Mesenchymal stem cell (in vitro differentiated cells and primary cell): ENCODE results near the gene MSMO1.
A peak's percentile ranks its signal among the peaks of the same experiment; 100 is the strongest.

Experiments used
- DNase-seq: peaks from one replicate; pipeline ENCODE4 v3.0.0-alpha.2; 2013
- H2AFZ ChIP-seq: one replicate; pipeline ENCODE4 v1.6.1; 2013; ENCODE audit warnings: low read depth, mild to moderate bottlenecking, control low read depth, inconsistent platforms, low read length, moderate library complexity
- H2AK5ac ChIP-seq: 2 replicates; pipeline ENCODE4 v1.6.1; 2013; ENCODE audit warnings: low read length, moderate library complexity, mild to moderate bottlenecking, inconsistent platforms; ENCODE audit not compliant: severe bottlenecking
- H2BK120ac ChIP-seq: one replicate; pipeline ENCODE4 v1.6.1; 2013; ENCODE audit warnings: low read depth, mild to moderate bottlenecking, inconsistent platforms, low read length, moderate library complexity
- H2BK12ac ChIP-seq, 2 experiments: one replicate each; pipeline ENCODE4 v1.6.1; 2013; ENCODE audit warnings: inconsistent platforms in 2 of 2, low read length in 2 of 2, mild to moderate bottlenecking in 2 of 2, moderate library complexity in 2 of 2, control low read depth in 1 of 2
- H2BK15ac ChIP-seq: one replicate; pipeline ENCODE4 v1.6.1; 2013; ENCODE audit warnings: mild to moderate bottlenecking, low read depth, inconsistent platforms; ENCODE audit not compliant: poor library complexity, severe bottlenecking
- H2BK5ac ChIP-seq: 2 replicates; pipeline ENCODE4 v1.6.1; 2013; ENCODE audit warnings: low read depth, mild to moderate bottlenecking, low read length, control low read depth, inconsistent platforms; ENCODE audit not compliant: poor library complexity, severe bottlenecking
- H3K14ac ChIP-seq, 2 experiments: one replicate each; pipeline ENCODE4 v1.6.1; 2013; ENCODE audit warnings: inconsistent platforms in 2 of 2, low read length in 2 of 2, control low read depth in 1 of 2, mild to moderate bottlenecking in 1 of 2, moderate library complexity in 1 of 2
- H3K18ac ChIP-seq, 2 experiments: one replicate each; pipeline ENCODE4 v1.6.1; 2013; ENCODE audit warnings: inconsistent platforms in 2 of 2, low read length in 2 of 2, control low read depth in 1 of 2, low read depth in 1 of 2, mild to moderate bottlenecking in 1 of 2
- H3K23ac ChIP-seq, 2 experiments: one replicate each; pipeline ENCODE4 v1.6.1; 2013; ENCODE audit warnings: inconsistent platforms in 2 of 2, low read length in 2 of 2, mild to moderate bottlenecking in 2 of 2, moderate library complexity in 2 of 2, control low read depth in 1 of 2
- H3K27ac ChIP-seq: 2 replicates; pipeline ENCODE4 v1.5.1; 2013; ENCODE audit warnings: mild to moderate bottlenecking, moderate library complexity, low read length, control low read depth, inconsistent platforms; ENCODE audit not compliant: poor library complexity, severe bottlenecking
- H3K27me3 ChIP-seq, 2 experiments: 2 replicates each; pipeline versions ENCODE4 v1.6.1 to v1.7.0; 2013; ENCODE audit warnings: low read length in 2 of 2, mild to moderate bottlenecking in 2 of 2, moderate library complexity in 2 of 2, control low read depth in 1 of 2, inconsistent platforms in 1 of 2; ENCODE audit not compliant: control insufficient read depth in 1 of 2, insufficient read depth in 1 of 2
- H3K36me3 ChIP-seq, 2 experiments: 2 replicates each; pipeline versions ENCODE4 v1.6.1 to v1.7.0; 2013; ENCODE audit warnings: low read length in 2 of 2, control low read depth in 1 of 2, inconsistent platforms in 1 of 2, low read depth in 1 of 2, mild to moderate bottlenecking in 1 of 2; ENCODE audit not compliant: insufficient read depth in 2 of 2, control insufficient read depth in 1 of 2
- H3K4ac ChIP-seq, 2 experiments: one replicate each; pipeline ENCODE4 v1.6.1; 2013; ENCODE audit warnings: inconsistent platforms in 2 of 2, low read length in 2 of 2, mild to moderate bottlenecking in 2 of 2, moderate library complexity in 2 of 2, control low read depth in 1 of 2, low read depth in 1 of 2
- H3K4me1 ChIP-seq: 2 replicates; pipeline ENCODE4 v1.6.1; 2013; ENCODE audit warnings: low read depth, low read length, control low read depth; ENCODE audit not compliant: control insufficient read depth, insufficient read depth
- H3K4me2 ChIP-seq: 2 replicates; pipeline ENCODE4 v1.6.1; 2013; ENCODE audit warnings: low read length, mild to moderate bottlenecking, inconsistent platforms; ENCODE audit not compliant: poor library complexity, severe bottlenecking
- H3K4me3 ChIP-seq, 2 experiments: 2 replicates each; pipeline versions ENCODE4 v1.5.1 to v1.7.0; 2013; ENCODE audit warnings: low read length in 2 of 2, mild to moderate bottlenecking in 2 of 2, control low read depth in 1 of 2, low read depth in 1 of 2; ENCODE audit not compliant: insufficient read depth in 1 of 2
- H3K79me1 ChIP-seq: replicated peaks from 2 replicates; pipeline ENCODE4 v1.6.1; 2013; ENCODE audit warnings: mild to moderate bottlenecking, control low read depth, low read length, inconsistent platforms; ENCODE audit not compliant: poor library complexity, severe bottlenecking
- H3K9ac ChIP-seq: 2 replicates; pipeline ENCODE4 v1.7.0; 2013; ENCODE audit warnings: mild to moderate bottlenecking, low read length, moderate library complexity
- H3K9me3 ChIP-seq: 2 replicates; pipeline ENCODE4 v1.7.0; 2013; ENCODE audit warnings: mild to moderate bottlenecking, low read length; ENCODE audit not compliant: control insufficient read depth
- H4K8ac ChIP-seq: one replicate; pipeline ENCODE4 v1.6.1; 2013; ENCODE audit warnings: inconsistent platforms, mild to moderate bottlenecking, low read length, moderate library complexity
- H4K91ac ChIP-seq: one replicate; pipeline ENCODE4 v1.6.1; 2013; ENCODE audit warnings: mild to moderate bottlenecking, low read length, inconsistent platforms
- WGBS: methylation state at CpG from one replicate; pipeline ENCODE4 v1.1.7; 2013; ENCODE audit warnings: mixed read lengths; 5-methylcytosine and 5-hydroxymethylcytosine counted together

The MSMO1 gene

DNA sequence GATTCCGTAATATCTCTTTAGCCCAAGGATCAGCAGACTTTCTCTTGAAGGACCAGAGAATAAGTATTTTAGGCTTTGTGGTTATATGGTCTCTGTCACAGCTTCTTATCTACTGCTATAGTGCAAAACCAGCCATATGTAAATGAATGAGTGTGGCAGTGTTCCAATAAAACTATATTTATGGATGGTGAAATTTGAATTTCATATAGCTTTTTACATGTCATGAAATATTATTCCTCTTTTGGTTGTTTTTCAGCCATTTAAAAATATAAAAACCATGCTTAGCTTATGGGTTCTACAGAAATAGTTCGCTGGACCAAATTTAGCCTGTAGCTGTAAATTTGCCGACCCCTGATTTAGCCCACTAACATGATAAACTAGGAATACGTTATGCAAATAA lies 18.0 kb upstream of the MSMO1 start:
- no peak overlapping the region for H2BK12ac ChIP-seq
- 96% methylated on average over 3 of the region's 4 CpGs for WGBS
- H3K4me2 ChIP-seq, result no peak overlapping the region
- H3K9me3 ChIP-seq, result no peaks in the 10 kb centered on the region
- H2AFZ ChIP-seq, result no peak overlapping the region
- no peak overlapping the region for H3K27ac ChIP-seq
- no peak overlapping the region for H4K91ac ChIP-seq
- H2AK5ac ChIP-seq, result no peak overlapping the region
- no peak overlapping the region for H3K9ac ChIP-seq
- DNase-seq, result no peak
- no peak overlapping the region for H2BK5ac ChIP-seq
- no peak overlapping the region for H4K8ac ChIP-seq
- no peak overlapping the region for H2BK120ac ChIP-seq
- peaks cover 4 to 13% of the 10 kb centered on the region in 2 experiments for H3K36me3 ChIP-seq
- no peak overlapping the region for H3K4me3 ChIP-seq
- no peaks in the 10 kb centered on the region for H3K4me1 ChIP-seq
- H3K18ac ChIP-seq, result no peak overlapping the region
- H3K79me1 ChIP-seq, result peaks cover 3% of the 10 kb centered on the region
- H3K14ac ChIP-seq, result no peak overlapping the region
- no peak overlapping the region for H3K23ac ChIP-seq
- H3K27me3 ChIP-seq, result no peaks in the 10 kb centered on the region
- H3K4ac ChIP-seq, result no peak overlapping the region
- H2BK15ac ChIP-seq, result no peak overlapping the region

DNA sequence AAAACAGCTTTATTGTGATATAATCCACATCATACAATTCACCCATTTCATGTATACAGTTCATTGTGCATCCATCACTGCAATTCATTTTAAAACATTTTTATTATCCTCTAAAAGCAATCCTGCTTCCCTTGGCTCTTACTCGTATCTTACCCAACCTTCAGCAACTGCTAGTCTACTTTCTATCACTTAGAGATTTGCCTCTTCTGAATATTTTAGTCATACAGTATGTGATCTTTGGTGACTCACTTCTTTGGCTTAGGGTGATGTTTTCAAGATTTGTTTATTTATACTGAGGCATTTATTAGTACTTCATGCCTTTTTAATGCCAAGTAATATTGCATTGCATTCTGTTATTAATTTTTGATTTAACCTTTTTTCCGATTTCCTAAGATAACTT lies 15.0 kb upstream of the MSMO1 start:
- Histone ChIP-seq H3K27me3 (no peaks in the 10 kb centered on the region), H2BK5ac (no peak overlapping the region), H3K79me1 (peaks cover 1% of the 10 kb centered on the region), H3K9me3 (no peaks in the 10 kb centered on the region), H2AK5ac (no peak overlapping the region), H4K91ac (no peak overlapping the region), H3K4me1 (no peaks in the 10 kb centered on the region), H4K8ac (no peak overlapping the region), H3K4ac (no peak overlapping the region), H3K9ac (no peak overlapping the region), H3K23ac (no peak overlapping the region), H3K36me3 (peaks cover 4 to 14% of the 10 kb centered on the region in 2 experiments), H3K14ac (no peak overlapping the region), H2BK12ac (no peak overlapping the region), H2BK15ac (no peak overlapping the region), H2BK120ac (no peak overlapping the region), H3K4me2 (no peak overlapping the region), H3K4me3 (no peak overlapping the region), H3K18ac (no peak overlapping the region), H3K27ac (no peak overlapping the region), H2AFZ (no peak overlapping the region)
- peak; percentile 48 for DNase-seq
- WGBS, result no CpG with 5 or more reads among the region's 2 CpGs

DNA sequence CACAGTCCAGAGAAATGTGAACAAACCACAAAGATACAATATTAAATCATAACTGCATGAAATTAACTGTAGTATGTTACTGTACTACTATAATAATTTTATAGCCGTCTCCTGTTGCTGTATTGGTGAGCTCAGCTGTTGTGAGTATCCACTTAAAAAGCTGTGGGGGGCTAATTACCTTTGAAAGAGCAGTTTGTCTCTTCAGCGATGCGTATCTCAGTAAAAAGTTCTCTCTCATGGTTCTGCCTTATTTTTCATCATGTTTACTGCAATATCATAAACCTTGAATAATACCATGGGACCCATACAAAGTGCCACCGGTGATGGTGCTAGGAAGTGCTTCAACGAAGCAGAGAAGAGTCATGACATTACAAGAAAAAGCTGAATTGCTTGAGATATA lies 8.4 kb upstream of the MSMO1 start:
- Histone ChIP-seq H4K91ac (no peak overlapping the region), H3K9me3 (no peaks in the 10 kb centered on the region), H2BK12ac (no peak overlapping the region), H2BK15ac (no peak overlapping the region), H2AFZ (no peak overlapping the region), H3K4me1 (no peaks in the 10 kb centered on the region), H2AK5ac (no peak overlapping the region), H4K8ac (no peak overlapping the region), H3K36me3 (peaks cover 0 to 15% of the 10 kb centered on the region in 2 experiments), H2BK120ac (no peak overlapping the region), H3K27me3 (no peaks in the 10 kb centered on the region), H3K23ac (no peak overlapping the region), H3K79me1 (no peaks in the 10 kb centered on the region), H3K18ac (no peak overlapping the region), H3K9ac (no peak overlapping the region), H3K27ac (no peak overlapping the region), H3K4me2 (no peak overlapping the region), H3K4ac (no peak overlapping the region), H3K4me3 (no peak overlapping the region), H3K14ac (no peak overlapping the region), H2BK5ac (no peak overlapping the region)
- DNase-seq, result no peak
- 99% methylated on average over 5 of the region's 5 CpGs for WGBS

DNA sequence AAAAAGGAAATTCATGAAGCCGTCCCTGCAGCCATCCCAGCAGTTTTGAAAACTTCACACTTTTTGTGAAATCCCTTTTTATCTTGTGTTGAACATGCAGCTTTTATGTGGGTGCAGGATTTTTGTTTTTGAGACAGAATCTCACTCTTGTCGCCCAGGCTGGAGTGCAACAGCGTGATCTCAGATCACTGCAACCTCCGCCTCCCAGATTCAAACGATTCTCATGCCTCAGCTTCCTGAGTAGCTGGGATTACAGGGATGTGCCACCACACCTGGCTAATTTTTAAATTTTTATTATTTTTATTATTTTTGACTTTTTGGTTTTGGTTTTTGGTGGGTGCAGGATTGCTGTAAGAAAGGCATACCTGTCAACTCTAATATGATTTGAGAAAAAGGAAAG lies 8.0 kb upstream of the MSMO1 start:
- Histone ChIP-seq H3K4ac (no peak overlapping the region), H2AFZ (no peak overlapping the region), H2BK12ac (no peak overlapping the region), H3K4me1 (no peaks in the 10 kb centered on the region), H3K14ac (no peak overlapping the region), H2AK5ac (no peak overlapping the region), H3K9me3 (no peaks in the 10 kb centered on the region), H3K18ac (no peak overlapping the region), H3K4me3 (no peak overlapping the region), H2BK120ac (no peak overlapping the region), H3K36me3 (peaks cover 3 to 15% of the 10 kb centered on the region in 2 experiments), H3K27ac (no peak overlapping the region), H4K91ac (no peak overlapping the region), H3K4me2 (no peak overlapping the region), H4K8ac (no peak overlapping the region), H3K23ac (no peak overlapping the region), H3K9ac (no peak overlapping the region), H2BK5ac (no peak overlapping the region), H3K79me1 (peaks cover 1% of the 10 kb centered on the region), H2BK15ac (no peak overlapping the region), H3K27me3 (no peaks in the 10 kb centered on the region)
- DNase-seq, result no peak
- WGBS, result 100% methylated on average over 2 of the region's 5 CpGs
